ENCODE results near the gene KLHL1. TPM values are rescaled to one million over a fixed set of nuclear protein-coding genes. Genes with fewer than 3 reads are reported as not detected.

The KLHL1 gene
- total and polyA plus RNA-seq, 10 donors = 0.02 TPM; not detected in 9

DNA sequence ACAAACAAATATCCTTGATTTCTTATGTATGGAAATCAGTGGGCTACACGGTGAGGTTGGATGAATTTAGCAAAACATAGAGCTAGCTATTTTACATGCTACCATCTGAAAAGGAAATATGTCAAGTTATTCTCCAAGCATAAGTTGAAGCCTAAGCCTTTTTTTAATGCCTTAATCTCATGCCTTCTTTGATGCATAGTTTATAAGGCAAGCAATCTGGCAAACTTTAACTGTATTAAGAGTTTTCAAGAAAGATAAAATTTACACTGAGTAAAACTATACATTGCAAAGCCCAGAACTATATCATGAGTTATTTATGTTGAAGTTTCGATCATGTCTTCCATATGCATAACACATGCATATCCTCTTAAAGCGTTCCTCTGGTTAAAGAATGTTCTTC, 85.6 kb downstream of the KLHL1 start:
- H3K4me3 ChIP-seq = no peak overlapping the region
- no peaks in the 10 kb centered on the region for H3K36me3 ChIP-seq
- no peak for TF ChIP-seq POLR2AphosphoS5 (IDR thresholded peaks at IDR 0.05)
- TF ChIP-seq CTCF (IDR thresholded peaks at IDR 0.05 in 8 of 11, conservative IDR thresholded peaks at IDR 0.05 in 3 of 11) = no peak
- TF ChIP-seq POLR2A (IDR thresholded peaks at IDR 0.05) = no peak
- H3K27me3 ChIP-seq (replicated peaks in 1 of 7) = no peaks in the 10 kb centered on the region
- peaks cover 0 to 4% (median under 1%) of the 10 kb centered on the region in 8 donors for H3K9me3 ChIP-seq
- intact Hi-C loops (cut with DNase I; ENCODE audit: low total_unique reads) = no loop called here
- DNase-seq = no peak
- H3K4me1 ChIP-seq = no peaks in the 10 kb centered on the region
- no peak overlapping the region for H3K27ac ChIP-seq
- WGBS, 5 donors = 80 to 95% (median 85%) methylated on average over 3 of the region's 3 CpGs

DNA sequence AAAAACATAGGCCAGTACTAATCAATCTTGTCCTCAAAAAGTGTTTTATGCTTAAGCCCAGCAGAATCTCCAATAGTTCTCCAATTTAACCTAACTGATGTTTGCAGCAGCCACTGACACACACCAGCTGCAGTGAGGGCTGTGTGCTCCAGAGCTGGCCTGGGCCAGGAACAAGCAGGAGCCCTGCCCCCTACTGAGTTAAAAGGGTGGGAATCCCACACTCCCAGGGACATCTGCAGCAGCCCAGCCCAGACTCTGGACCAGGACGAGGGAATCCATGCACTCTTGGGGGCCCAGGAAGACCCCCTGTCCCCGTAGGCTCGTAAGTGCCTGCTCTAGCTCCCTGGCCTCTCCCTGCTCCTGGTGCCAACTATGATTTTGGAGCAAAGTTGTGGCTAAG, 92.1 kb downstream of the KLHL1 start:
- Histone ChIP-seq H3K4me3 (no peak overlapping the region), H3K27me3 (replicated peaks in 1 of 7) (no peaks in the 10 kb centered on the region), H3K4me1 (no peaks in the 10 kb centered on the region), H3K9me3 (peaks cover 0 to 31% (median 21%) of the 10 kb centered on the region in 8 donors), H3K36me3 (no peaks in the 10 kb centered on the region), H3K27ac (no peak overlapping the region)
- TF ChIP-seq POLR2AphosphoS5 (IDR thresholded peaks at IDR 0.05) (no peak), POLR2A (IDR thresholded peaks at IDR 0.05) (no peak), CTCF (IDR thresholded peaks at IDR 0.05 in 8 of 11, conservative IDR thresholded peaks at IDR 0.05 in 3 of 11) (no peak)
- intact Hi-C loops (cut with DNase I; ENCODE audit: low total_unique reads) = no loop called here
- 50 to 80% (median 68%) methylated on average over 3 of the region's 3 CpGs for WGBS, 5 donors
- peak; percentile 64 for DNase-seq

DNA sequence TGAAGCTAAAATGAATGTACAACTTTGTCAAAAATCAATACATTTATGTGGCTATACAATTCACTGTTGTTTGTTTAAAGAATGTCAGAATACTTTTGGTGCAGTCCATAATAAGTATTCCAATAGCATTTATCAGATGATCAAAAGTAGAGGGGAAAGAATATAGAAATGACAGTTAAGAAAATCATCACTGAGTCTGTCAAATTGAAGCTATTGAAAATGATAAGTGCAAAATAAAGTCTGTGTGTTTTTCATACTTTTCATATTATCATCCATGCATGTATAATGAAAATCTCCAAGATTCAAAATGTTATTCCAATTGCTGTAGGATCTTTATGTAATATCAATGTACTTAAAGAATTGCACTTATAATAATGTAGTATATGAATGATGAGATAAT, 93.9 kb downstream of the KLHL1 start:
- DNase-seq = no peak
- H3K4me3 ChIP-seq = no peak overlapping the region
- H3K9me3 ChIP-seq = peaks cover 0 to 37% (median 25%) of the 10 kb centered on the region in 8 donors
- no peak overlapping the region for H3K27ac ChIP-seq
- no peaks in the 10 kb centered on the region for H3K4me1 ChIP-seq
- no peaks in the 10 kb centered on the region for H3K36me3 ChIP-seq
- intact Hi-C loops (cut with DNase I; ENCODE audit: low total_unique reads) = no loop called here
- H3K27me3 ChIP-seq (replicated peaks in 1 of 7) = no peaks in the 10 kb centered on the region
- TF ChIP-seq POLR2AphosphoS5 (IDR thresholded peaks at IDR 0.05) (no peak), POLR2A (IDR thresholded peaks at IDR 0.05) (no peak), CTCF (IDR thresholded peaks at IDR 0.05 in 8 of 11, conservative IDR thresholded peaks at IDR 0.05 in 3 of 11) (no peak)

DNA sequence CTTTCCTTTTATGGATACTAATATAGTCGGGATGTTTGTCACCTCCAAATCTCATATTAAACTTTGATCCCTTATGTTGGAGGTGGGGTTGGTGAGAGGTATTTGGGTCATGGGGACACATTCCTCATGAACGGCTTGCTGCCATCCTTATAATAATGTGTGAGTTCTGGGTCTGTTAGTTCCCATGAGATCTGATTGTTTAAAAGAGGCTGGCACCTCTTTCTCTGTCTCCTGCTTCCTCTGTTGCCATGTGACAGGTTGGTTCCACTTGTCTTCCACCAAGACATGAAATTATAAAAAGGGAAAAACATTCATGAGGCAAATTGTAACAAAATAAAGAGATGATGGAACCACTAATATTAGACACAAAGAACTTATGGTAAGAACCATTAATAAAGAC, 108.4 kb downstream of the KLHL1 start:
- Histone ChIP-seq H3K27ac (no peak overlapping the region), H3K9me3 (no peaks in the 10 kb centered on the region), H3K27me3 (replicated peaks in 1 of 7) (no peaks in the 10 kb centered on the region), H3K36me3 (no peaks in the 10 kb centered on the region), H3K4me3 (peak overlapping the region in 1 of 8 donors; percentile 21), H3K4me1 (no peaks in the 10 kb centered on the region)
- 45 to 83% (median 66%) methylated on average over 2 of the region's 2 CpGs for WGBS, 5 donors
- TF ChIP-seq CTCF (IDR thresholded peaks at IDR 0.05 in 8 of 11, conservative IDR thresholded peaks at IDR 0.05 in 3 of 11) (no peak), POLR2A (IDR thresholded peaks at IDR 0.05) (no peak), POLR2AphosphoS5 (IDR thresholded peaks at IDR 0.05) (no peak)
- intact Hi-C loops (cut with DNase I; ENCODE audit: low total_unique reads) = no loop called here
- no peak for DNase-seq

All from spleen (tissue), 11 donors.